GM19351 (cell line): ENCODE results near the gene TMEM176B.
"Not testable (repeated sequence)": the region's sequence is repeated elsewhere in the genome, so short reads cannot be mapped to it uniquely, and the experiment has no call there.

ENCODE experiments used
- ATAC-seq: cut with Tn5 transposase; IDR thresholded peaks from one replicate; pipeline ENCODE4 v1.9.1; 2021; ENCODE audit warnings: mild to moderate bottlenecking, moderate library complexity; ENCODE audit not compliant: unreplicated experiment

TMEM176B gene

DNA sequence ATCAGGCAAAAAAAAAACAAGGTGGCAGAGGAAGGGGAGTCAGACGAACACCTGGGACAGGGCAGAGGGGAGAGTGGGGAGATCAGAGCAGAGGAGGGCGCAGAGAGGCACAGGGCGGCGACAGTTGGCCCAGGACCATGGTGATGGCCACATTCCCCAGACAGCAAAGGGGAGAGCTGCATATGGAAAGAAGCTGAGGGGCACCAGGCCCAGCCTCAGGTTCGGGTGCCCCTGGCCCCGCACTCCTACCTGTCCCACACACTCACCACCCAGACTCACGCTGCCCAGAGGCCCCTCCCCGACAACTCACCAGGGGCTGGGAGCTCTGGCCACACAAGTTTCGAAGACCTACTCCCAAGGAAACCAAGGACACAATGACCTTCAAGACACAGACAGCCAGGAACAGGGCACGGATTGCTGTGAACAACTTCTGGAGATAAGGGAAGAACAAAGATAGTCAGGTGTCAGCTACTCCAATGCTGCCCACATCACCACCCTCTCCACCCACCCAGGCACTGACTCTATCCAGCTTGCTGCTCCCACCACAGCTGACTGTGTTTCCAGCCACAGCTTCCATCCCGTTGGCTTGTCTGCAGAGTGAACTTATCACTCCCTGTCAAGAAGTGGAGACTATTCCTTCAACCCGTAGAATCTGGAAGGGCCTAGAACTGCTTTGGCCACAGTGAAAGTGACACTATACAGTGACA is 8.3 kb downstream of the TMEM176B start:
- ATAC-seq, result no peak

DNA sequence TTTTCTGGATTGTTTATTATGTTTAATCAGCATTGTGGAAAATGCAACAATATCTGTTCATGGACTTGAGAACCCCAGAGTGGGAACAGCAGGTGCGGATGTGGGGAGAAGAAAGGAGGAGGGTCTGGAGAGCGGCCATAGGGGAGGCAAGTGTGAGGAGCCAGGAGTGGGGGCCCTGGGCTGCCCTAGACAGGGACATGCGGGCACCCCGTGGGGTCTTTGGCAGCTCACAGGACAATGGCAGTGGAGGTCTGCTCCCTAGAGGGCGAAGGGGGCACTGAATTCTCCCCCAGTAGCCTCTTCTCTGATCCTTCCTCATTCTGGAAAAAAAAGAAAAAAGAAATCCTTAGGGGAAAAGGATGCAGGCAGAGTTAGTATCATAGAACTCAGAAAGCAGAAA is 8.9 kb downstream of the TMEM176B start:
- ATAC-seq, result no peak

DNA sequence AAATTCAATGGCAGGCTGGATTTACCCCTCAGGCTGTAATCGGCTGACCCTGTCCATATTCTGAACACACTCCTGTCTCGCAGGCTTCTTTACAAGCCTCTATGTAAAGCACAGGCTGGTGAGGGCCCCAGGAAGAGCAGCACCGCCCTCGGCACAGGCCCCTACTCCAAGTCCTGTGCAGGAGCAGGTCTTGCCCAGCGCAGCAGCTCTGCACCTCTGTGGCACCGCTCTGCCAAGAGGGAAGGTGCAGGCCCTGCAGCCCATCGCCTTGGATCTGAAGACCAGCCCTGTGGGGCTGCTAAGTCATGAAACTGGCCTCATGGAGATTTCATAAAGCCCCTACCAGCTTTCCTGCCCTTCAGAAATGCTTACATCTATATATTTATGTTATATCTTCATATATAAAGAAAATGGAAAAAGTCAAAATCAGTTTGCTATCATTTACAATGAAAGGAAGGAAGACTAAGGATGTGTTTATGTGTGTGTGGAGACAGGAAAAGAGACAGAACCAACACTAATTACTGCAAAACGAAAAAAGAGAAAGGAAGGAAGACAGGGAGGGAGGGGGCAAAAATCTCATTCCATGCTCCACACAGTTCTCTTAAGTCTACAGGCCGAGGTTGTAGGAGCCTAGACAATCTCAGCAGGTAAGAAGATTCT is 9.6 kb downstream of the TMEM176B start:
- ATAC-seq, result no peak

DNA sequence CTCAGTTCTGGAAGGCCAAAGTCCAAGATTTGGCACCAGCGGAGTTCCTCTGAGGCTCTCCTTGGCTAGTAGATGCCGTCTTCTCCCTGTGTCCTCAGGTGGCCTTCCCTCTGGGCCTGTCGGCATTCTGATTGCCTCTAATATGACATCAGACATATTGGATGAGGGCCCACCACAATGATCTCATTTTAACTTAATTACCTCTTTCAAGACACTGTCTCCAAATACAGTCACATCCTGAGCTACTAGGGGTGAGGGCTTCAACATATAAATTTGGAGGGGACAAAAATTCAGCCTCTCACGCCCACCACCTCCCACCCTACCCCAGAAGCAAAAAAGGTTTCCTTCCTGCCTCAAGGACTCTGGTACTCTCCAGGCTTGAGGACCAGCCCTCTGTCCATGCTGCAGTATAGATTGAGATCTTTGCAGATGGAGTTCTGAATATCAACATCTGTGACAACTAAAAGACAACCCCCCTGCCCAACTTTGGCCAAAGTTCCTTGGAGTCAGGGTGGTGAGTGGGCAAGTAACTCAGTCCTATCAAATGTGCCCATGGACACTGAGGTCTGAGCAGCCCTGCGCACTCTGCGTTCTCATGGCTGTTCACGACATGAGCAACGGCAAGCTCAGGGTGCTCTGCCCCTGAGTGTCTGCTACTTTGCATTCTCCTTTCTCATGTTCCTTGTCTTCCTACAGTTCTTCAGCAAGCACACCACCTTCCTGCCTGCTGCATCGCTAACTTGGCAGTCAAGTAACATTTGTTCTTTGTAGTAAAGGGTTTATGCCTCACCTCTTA is 11.5 kb downstream of the TMEM176B start:
- no peak for ATAC-seq

DNA sequence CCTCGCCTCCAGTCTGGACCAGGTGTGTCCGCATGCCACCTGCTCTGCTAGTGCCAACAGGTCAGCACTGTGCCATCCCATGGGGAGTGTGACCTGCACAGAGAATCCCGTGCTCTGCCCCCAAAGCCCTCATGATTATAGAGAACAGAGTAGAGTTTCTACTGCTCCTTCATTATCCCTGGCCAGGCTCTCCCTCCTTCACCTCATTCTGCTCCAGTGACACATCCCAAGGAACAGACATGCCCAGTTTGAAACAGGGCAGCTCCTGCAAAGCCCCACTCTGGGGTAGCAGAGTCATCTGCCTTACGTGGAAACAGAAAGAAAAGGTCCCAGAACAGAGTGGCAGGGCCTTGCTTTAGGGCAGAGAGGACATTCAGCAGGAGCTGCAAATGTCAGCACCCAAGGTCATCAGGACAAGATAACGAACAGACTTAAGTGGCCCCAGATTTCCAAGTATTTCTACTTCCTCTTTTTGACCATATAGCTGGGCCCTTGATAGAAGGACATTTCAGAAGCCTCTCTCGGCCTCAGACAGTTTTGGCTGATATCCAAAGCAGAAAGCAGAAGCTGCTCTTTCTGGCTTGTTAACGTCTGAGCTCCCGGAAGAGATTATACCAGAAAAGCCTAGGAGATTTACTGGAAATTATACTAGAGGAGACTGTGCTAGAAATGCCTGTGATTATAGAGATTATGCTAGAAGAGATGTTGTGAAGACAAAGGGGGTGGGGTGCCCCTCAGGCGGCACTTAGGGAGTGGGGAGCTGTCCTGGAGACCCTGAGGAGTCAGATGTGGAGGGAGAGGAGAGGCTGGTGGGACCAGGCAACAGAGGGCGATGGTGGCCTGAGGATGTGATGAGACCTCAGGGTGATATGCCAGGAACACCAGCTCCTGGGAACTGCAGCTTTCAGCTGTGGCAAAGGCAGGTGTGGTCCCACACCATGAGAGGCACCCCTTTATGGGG is 12.6 kb downstream of the TMEM176B start:
- peak; percentile 67 for ATAC-seq

DNA sequence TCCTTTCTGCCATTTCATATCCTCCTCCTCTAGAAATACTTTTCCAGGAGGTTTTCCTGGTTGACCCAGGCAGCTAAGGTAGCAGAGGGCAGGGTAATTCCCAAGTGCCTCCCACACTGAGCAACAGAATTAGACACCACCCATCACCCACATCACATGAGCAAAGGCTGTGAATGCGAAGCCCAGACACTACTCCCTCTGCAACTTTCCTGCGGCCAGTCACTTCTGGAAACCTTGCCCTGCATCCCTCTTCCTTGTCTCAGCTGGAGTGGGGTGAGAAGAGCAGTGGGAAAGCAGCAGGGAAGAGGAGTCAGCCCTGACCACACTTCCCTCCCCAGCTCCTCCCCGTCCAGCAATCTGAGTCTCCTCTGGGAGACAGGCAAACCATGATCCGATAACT is 15.2 kb downstream of the TMEM176B start:
- no peak for ATAC-seq

DNA sequence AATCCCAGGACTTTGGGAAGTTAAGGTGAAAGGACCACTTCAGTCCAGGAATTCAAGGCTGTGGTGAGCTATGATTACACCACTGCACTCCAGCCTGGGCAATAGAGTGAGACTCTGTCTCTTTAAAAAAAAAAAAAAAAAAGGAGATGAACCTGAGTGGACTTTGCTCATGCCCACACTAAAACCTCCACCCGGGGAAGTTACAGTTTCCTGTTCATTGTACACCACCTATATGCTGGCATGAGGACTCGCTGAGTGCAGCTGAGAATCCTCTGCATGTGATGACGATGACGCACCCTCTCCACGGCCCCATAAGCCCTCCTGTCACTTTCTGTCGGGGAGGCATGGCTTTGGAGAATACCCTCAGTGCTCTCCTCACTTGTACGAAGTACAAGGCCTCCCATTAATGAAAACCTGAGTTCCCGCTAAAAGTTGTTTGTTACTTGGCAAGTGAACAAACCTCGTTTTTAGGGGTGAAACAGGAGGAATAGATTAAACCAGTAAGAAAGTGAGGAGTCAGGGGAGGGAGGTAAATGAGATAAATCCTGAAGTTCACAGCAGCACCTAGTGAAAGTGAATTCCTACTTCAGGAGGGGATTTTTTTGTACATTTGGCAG is 15.9 kb downstream of the TMEM176B start:
- ATAC-seq, result no peak

DNA sequence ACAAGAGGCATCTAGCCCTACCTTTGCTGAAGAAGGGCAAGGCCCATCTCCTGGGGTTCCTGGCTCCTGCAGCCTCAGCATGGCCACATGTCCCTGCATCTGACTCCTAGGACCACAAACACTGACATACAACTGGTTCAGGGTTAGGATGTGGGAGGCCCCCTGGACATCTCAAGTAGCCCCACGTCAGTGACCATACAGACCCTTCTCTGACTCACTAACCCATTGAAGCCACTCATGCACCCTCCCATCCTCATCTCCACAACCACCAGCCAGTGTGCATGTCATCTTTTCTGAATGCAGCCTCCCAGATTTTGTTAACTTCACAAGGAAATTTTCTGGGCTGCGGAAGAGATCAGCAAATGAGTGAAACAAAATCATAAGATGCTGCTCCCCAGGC is 18.2 kb downstream of the TMEM176B start:
- ATAC-seq, result no peak

DNA sequence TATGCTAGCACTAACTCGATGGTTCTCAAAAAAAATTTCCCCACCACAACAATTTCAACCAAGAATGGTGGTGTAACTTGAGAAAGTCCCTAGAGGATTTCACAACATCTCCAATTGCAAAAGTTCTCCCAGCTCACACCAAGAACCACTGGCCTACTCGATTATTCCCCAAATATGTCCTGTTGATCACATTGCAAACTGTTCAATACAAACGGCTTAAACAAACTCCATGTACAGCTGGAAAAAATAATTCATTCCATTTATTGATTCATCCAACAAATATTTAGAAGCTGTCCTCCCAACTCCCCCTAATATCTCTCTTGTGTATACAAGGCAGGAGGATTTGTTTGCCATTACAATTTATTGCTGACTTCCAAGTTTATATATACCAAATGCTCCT is 19.1 kb downstream of the TMEM176B start:
- ATAC-seq, result no peak

DNA sequence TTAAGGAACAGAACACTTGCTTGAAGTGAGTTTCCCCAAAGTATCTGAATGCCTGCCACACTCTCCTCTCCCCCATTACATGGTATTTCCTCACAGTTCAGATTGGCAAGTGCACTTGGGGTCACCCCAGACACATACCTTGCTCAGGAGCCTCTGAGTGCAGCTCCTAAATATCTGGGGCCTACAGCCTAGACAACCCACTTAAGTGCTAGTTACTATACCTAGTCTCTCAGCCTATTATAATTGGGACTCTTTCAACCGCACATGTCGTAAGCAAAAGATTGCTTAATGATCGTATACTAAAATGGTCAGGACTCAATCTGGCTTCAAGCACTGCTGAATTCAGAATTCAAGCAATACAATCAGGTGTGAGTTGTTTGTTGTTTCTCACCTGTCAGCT is 19.9 kb downstream of the TMEM176B start:
- no peak for ATAC-seq

DNA sequence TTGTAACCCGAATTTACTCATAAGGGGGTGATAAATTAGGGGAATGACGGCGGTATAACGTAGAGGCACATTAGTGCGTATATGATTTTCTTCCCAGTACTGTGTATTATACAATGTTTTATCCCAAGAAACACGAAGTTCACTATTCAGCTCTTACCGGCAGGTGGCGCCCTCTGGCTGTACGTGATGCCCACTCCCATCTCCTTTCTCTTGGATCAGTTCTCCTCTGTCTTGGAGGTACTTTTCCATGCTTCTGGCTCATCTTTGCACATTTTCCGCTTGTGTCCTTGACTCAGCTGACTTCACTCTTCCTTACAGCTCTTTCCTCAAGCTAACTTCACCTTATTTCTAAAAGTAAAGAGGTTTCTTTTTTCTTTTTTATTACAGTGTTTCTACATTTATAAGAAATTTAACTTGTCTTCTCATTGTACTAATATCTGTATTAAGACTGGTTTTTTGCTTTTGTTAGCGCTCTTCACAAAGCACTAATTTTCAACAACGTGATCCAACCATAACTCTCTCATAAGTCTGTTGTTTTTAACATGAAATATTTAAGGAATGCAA is 21.3 kb downstream of the TMEM176B start:
- no peak for ATAC-seq

DNA sequence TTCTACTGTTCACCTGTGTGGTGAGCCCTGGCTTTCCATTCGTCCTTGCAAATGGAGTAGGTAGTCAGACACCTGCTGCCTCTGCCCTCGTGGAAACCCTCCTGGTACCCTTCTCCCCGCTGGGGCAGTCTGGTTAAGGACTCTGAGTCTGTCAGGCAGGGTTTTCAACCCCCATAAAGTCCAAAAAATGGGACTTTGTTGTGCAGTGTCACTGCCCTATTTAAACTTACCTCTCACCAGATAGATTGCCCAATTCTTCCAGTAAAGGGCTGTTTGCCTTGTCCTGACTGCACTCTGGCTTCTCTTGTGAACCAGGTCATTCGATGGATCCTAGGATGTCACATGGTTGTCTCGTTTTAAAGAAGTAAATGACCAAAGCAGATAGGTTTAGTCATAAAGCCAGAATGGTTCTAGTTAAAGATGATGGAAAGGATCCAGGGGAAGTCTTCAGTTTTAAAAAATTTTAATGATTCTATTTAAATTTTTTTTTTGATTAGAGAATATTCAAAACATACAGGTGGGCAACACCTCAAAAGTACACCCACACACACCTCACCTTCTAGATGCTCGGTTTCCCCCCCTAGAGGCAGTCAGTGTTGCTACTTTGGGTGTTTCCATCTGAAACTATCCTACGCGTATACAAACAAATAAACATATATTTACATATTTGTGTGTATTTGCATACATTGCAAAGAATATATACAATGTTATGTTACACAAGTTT is 22.0 kb downstream of the TMEM176B start:
- no peak for ATAC-seq

DNA sequence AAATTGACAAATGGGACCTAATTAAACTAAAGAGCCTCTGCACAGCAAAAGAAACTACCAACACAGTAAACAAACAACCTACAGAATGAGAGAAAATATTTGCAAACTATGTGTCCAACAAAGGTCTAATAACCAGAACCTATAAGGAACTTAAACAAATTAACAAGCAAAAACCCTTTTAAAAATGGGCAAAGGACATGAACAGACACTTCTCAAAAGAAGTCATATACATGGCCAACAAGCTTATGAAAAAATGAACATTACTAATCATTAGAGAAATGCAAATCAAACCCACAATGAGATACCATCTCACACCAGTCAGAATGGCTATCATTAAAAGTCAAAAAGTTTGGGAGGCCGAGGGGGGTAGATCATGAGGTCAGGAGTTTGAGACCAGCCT is 26.0 kb downstream of the TMEM176B start:
- ATAC-seq, result not testable (repeated sequence)

DNA sequence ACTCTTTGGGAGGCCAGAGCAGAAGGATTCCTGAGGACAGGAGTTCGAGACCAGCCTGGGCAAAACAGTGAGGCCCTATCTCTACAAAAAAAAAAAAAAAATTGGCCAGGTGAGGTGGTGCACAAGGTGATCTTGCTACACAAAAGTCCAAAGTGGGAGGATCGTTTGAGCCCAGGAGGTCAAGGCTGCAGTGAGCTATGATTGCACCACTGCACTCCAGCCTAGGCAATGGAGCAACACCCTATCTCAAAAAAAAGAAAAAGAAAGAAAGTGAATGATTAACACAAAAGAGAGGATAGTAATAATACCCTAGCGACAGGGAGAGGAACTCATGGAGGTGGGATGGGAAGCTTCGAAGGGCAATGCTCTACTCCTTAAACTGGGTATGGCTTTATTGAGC is 30.4 kb downstream of the TMEM176B start:
- no peak for ATAC-seq

DNA sequence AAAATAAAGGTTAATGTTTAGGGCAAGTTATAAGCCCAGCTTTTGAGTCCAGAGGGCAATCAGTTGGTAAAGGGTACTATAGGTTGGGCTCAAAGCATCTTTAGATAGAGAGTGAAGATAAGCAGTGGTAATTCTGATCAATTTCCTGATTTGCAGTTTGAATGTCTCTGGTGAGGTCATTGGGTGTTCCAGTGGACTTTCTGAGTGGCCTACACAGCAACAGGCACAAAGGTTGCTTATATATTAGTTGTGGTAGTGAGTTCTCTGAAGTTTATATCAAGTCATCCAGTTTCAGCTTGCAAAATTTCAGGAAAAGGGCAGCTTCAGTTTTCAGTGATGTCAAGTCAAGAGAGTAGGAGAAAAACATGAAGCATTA is 33.8 kb downstream of the TMEM176B start:
- no peak for ATAC-seq

DNA sequence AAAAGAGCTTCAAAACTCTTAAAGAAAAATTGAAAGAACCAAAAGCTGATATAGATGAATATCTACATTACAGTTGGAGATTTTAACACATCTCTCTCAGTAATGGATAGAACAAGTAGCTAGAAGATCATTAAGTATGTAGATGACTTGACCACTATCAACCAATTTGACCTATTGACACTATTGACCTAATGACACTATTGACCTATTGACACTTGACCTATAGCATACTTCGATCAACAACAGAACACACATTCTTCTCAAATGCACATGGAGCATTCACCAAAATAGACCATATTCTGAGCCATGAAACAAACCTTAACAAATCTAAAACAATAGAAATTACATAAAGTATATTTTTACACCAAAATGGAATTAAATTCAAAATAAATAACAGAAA is 40.7 kb downstream of the TMEM176B start:
- no peak for ATAC-seq

DNA sequence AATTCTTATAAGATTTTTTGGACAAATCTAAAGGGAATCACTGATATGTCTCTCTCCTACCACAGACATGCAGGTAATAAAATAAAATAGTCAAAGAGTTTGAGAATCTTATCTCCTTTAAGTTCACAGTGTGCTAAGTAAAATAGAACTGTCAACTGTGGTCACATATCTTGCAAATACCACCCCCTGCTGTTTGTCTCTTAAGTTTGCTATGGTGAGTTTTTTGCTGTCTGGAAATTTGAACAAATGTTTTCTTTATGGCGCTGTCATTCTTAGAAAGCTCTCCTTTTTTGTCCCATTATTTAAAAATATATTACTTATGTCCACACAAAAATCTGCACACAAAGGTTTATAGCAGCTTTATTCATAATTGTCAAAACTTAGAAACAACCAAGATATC is 43.3 kb downstream of the TMEM176B start:
- no peak for ATAC-seq

DNA sequence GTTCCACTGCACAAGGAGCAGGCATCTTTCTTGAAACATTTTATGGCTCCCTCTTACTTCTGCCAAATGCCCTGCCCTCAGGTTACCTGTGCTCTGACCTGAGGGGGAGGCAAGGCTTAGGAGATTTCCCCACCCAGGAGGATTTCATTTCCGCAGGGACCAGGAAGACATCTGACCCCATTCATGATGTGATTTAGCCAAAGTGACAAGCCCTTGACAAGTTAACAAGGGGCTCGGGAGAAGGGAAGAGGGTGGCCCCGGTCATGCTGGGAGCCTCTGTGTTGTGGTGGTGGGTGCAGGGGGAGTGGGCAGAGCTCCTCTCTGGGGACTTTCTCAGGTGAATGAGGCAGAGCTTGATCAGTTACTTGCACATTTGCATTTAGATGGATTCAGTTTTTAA is 44.0 kb downstream of the TMEM176B start:
- ATAC-seq, result no peak

DNA sequence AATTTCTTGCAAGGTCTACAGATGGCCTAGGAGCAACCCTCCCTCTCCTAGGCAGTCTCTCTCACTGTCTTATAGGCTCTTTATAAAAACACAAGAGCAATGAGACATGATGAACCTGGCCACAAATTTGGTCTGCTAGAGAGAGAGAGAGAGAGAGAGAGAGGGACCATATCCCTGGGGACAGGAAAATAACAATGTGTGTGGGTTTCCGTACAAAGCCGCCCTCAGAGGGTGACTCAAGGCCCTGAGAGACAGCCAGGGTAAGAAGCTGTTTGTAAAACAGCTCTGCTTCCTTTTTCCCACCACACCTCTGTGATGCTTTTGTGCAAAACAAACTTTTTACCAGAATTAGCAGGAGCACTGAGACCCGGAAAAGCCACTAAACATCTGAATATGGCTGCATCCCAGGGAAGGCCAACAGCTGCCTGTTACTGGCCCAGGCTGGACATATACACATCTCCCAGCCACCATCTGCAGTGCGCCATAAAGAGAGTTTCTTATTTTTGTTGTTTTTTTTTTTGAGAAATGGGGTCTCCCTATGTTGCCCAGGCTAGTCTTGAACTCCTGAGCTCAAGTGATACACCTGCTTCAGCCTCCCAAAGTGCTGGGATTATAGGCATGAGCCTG is 44.6 kb downstream of the TMEM176B start:
- ATAC-seq, result no peak
